HG02981 (cell line): ENCODE measurements around the gene LCTL.
"Not testable (repeated sequence)": the region's sequence is repeated elsewhere in the genome, so short reads cannot be mapped to it uniquely, and the experiment has no call there.

ENCODE experiments used
- ATAC-seq: cut with Tn5 transposase; IDR thresholded peaks from one replicate; pipeline ENCODE4 v1.9.1; 2021; ENCODE audit warnings: mild to moderate bottlenecking, moderate library complexity; ENCODE audit not compliant: unreplicated experiment

Gene LCTL

GRCh38 chr15:66503780-66504562, 61.8 kb downstream of the LCTL start:
- no peak for ATAC-seq

GRCh38 chr15:66503041-66503648, 62.7 kb downstream of the LCTL start:
- not testable (repeated sequence) for ATAC-seq

- no peak for ATAC-seq
Measured at GRCh38 chr15:66502491-66502890, 63.3 kb downstream of the LCTL start.

- ATAC-seq, result not testable (repeated sequence)
Measured at GRCh38 chr15:66500346-66500745, 65.5 kb downstream of the LCTL start.

GRCh38 chr15:66498501-66499386, 67.1 kb downstream of the LCTL start:
- ATAC-seq, result no peak
